RWPE2 (cell line): Measurements from ENCODE around the gene FAM184B.

Source experiments
- ATAC-seq: fragments of 200-7000 bp; cut with Tn5 transposase; 3 replicates; pipeline ENCODE4 v1.9.1; 2021; ENCODE audit warnings: low read depth
- DNase-seq: peaks from one replicate; pipeline ENCODE4 v3.0.0-alpha.2; 2020; ENCODE audit warnings: low spot score
- H3K27ac ChIP-seq: fragments of 450-650 bp; 2 replicates; pipeline ENCODE4 v1.5.1; 2017; ENCODE audit warnings: mild to moderate bottlenecking; ENCODE audit not compliant: poor library complexity, severe bottlenecking
- H3K27me3 ChIP-seq: fragments of 250-450 bp; sonication (Bioruptor Pico); 2 replicates; pipeline ENCODE4 v1.5.1; 2021; ENCODE audit warnings: mild to moderate bottlenecking, moderate library complexity; ENCODE audit not compliant: insufficient read depth, poor library complexity, severe bottlenecking
- H3K36me3 ChIP-seq: fragments of 250-450 bp; sonication (Bioruptor Pico); 2 replicates; pipeline ENCODE4 v1.5.1; 2020; ENCODE audit warnings: low read depth, mild to moderate bottlenecking, moderate library complexity
- H3K4me1 ChIP-seq: fragments of 250-450 bp; sonication (Bioruptor Pico); 2 replicates; pipeline ENCODE4 v1.5.1; 2021; ENCODE audit warnings: mild to moderate bottlenecking, moderate library complexity; ENCODE audit not compliant: insufficient read depth, poor library complexity, severe bottlenecking
- H3K4me3 ChIP-seq: fragments of 250-450 bp; sonication (Bioruptor Pico); 2 replicates; pipeline ENCODE4 v1.5.1; 2021; ENCODE audit warnings: mild to moderate bottlenecking, moderate library complexity; ENCODE audit not compliant: severe bottlenecking
- H3K9me3 ChIP-seq: fragments of 250-450 bp; sonication (Bioruptor Pico); 2 replicates; pipeline ENCODE4 v1.5.1; 2021; ENCODE audit warnings: mild to moderate bottlenecking, moderate library complexity; ENCODE audit not compliant: severe bottlenecking
- CTCF ChIP-seq: fragments of 450-650 bp; IDR thresholded peaks from one replicate; pipeline ENCODE4 v1.5.1; 2017; ENCODE audit warnings: mild to moderate bottlenecking, moderate library complexity; ENCODE audit not compliant: poor library complexity, severe bottlenecking

FAM184B gene

GRCh38 chr4:17769406-17770174 is 11.8 kb downstream of the FAM184B start:
- no peak for TF ChIP-seq CTCF
- H3K27ac ChIP-seq = no peak overlapping the region
- H3K4me1 ChIP-seq = peaks cover 3% of the 10 kb centered on the region
- DNase-seq (no peak), ATAC-seq (no peak)
- H3K9me3 ChIP-seq = no peaks in the 10 kb centered on the region
- H3K27me3 ChIP-seq = no peaks in the 10 kb centered on the region
- H3K36me3 ChIP-seq = no peaks in the 10 kb centered on the region
- no peak overlapping the region for H3K4me3 ChIP-seq

- DNase-seq = no peak
- Histone ChIP-seq H3K4me1 (peaks cover 3% of the 10 kb centered on the region), H3K9me3 (no peaks in the 10 kb centered on the region), H3K27me3 (no peaks in the 10 kb centered on the region), H3K4me3 (no peak overlapping the region), H3K36me3 (no peaks in the 10 kb centered on the region), H3K27ac (no peak overlapping the region)
- no peak for ATAC-seq
- TF ChIP-seq CTCF = no peak
Observed at GRCh38 chr4:17766826-17767458, 14.5 kb downstream of the FAM184B start.

GRCh38 chr4:17765514-17766286 is 15.7 kb downstream of the FAM184B start:
- ATAC-seq = no peak
- no peaks in the 10 kb centered on the region for H3K4me1 ChIP-seq
- H3K27ac ChIP-seq = no peak overlapping the region
- H3K36me3 ChIP-seq = no peaks in the 10 kb centered on the region
- no peak for DNase-seq
- H3K4me3 ChIP-seq = no peak overlapping the region
- no peaks in the 10 kb centered on the region for H3K9me3 ChIP-seq
- TF ChIP-seq CTCF = no peak
- no peaks in the 10 kb centered on the region for H3K27me3 ChIP-seq

GRCh38 chr4:17763931-17764330 is 17.5 kb downstream of the FAM184B start:
- no peak for TF ChIP-seq CTCF
- DNase-seq = no peak
- H3K4me3 ChIP-seq = no peak overlapping the region

More at GRCh38 chr4:17763931-17764330, 17.5 kb downstream of the FAM184B start:
- Histone ChIP-seq H3K27me3 (no peaks in the 10 kb centered on the region), H3K4me1 (no peaks in the 10 kb centered on the region), H3K36me3 (no peaks in the 10 kb centered on the region), H3K27ac (no peak overlapping the region), H3K9me3 (no peaks in the 10 kb centered on the region)
- ATAC-seq = no peak
